Measurements from ENCODE around the gene WDFY2.
A peak's percentile ranks its signal among the peaks of the same experiment; 100 is the strongest.

The WDFY2 gene

DNA sequence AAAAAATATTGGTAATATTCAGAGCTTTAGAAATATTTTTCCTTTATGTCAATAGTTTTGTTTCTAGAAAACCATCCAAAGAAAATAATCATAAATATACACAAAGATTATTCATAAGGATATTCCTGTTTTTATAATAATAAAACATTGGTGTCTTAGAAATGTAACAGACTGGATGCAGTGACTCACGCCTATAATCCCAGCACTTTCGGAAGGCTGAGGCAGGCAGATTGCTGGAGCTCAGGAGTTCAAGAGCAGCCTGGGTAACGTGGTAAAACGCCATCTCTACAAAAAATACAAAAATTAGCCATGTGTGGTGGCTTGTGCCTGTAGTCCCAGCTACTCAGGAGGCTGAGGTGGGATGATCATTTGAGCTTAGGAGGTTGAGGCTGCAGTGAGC is 112.9 kb downstream of the WDFY2 start:
- DNase-seq (ENCODE audit: low spot score): no peak

DNA sequence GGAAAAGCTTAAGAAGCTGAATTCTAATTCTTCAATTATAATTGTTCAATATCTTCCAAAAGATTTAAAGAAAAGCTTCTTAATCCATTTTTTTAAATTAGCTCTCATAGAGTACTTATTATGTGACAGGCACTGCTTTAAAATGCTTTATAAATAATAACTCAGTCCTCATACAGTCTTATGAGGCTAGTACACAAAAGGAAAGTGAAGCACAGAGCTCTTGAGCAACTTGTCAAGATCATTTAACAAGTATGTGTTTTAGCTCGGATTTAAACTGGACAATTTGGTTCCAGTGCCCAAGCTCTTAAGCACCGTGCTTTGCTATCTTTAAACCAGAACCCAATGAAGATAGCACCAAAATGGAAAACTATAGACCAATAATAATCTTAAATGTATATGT is 113.6 kb downstream of the WDFY2 start:
- no peak for DNase-seq (ENCODE audit: low spot score)

DNA sequence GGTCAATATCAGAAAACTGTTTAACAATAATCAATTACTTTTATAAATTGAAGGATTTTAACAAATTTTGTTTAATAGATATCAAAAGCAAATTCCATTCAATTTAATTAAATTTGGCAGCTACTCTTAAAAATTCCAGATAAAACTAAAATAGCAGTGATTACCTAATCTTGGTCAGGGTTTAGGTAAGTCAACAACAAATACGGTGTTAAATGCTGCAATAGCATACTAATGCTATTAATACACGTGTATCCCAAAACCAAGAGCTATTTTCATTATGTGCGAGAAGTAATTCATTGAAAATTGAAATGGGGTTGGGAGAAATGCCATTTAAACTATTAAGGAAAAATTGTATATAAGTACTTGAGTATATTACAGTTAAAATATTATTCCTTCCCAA is 114.1 kb downstream of the WDFY2 start:
- DNase-seq (ENCODE audit: low spot score): no peak

DNA sequence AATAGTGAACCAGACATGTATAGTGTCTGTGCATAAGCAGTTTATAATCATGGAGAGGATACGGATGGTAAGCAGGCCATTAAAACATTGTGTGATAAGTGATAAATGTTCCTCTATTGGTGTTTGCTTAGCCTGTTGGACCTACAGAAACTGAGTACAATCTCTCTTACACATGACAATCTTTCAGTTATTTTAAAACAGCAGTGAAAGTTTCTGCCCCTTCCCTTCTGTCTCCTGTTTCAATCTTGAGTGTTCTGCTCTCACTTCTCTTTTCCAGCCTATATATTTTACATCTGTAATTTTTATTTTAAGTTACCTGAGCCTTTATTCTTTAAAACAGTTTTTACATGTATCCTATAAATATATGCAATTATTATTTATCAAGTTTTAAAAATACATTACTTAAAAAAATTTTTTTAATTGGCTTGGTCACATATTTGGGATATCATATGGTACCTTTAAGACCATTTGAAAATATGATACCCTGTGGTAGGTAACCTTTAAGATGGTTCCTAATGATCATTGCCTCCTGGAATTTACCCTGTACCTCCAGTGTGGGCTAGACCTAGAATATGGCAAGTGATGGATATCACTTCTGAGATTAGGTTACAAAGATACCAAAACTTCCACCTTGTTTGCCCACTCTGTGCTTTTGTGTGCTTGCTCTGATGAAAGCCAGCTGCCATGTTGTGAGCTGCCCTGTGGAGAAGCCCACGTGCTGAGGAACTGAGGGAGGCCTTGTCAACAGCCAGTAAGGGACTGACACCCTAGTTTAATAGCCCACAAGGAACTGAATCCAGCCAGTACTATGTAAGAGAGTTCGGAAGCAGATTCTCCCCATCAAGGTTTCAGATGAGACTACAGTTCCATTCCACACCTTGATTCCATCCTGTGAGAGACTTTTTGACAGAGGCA is 120.4 kb downstream of the WDFY2 start:
- no peak for DNase-seq (ENCODE audit: low spot score)

DNA sequence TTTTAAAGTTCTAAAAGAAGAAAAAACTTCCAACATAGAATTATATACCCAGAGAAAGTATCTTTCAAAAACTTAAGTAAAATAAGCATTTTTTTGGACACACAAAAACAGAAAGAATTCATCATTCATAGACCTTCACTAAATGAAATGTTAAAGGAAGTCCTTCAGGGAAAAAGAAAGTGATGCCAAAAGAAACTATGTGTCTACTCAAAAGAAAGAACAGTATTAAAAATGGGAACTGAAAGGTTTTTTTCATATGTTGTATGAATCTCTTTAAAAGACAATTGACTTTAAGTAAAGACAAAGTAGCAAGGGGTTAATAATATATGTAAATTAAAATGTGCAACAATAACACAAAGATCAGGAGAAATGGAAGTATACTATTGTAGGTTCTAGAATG is 123.2 kb downstream of the WDFY2 start:
- no peak for DNase-seq (ENCODE audit: low spot score)

DNA sequence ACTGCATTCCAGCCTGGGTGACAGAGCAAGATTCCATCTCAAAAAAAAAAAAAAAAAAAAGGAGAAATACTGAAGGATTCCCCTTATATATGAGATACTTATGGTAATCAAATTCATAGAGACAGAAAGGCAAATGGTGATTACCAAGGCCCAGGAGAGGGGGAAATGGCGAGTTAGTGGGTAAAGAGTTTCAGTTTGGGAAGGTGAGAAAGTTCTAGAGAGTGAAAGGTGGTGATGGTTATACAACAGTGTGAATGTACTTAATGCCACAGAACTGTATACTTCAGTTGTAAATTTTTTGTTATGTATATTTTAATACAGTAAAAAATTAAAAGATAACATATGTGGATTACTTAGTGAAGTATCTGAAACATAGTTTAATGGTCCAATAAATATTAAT is 129.5 kb downstream of the WDFY2 start:
- DNase-seq (ENCODE audit: low spot score): no peak

DNA sequence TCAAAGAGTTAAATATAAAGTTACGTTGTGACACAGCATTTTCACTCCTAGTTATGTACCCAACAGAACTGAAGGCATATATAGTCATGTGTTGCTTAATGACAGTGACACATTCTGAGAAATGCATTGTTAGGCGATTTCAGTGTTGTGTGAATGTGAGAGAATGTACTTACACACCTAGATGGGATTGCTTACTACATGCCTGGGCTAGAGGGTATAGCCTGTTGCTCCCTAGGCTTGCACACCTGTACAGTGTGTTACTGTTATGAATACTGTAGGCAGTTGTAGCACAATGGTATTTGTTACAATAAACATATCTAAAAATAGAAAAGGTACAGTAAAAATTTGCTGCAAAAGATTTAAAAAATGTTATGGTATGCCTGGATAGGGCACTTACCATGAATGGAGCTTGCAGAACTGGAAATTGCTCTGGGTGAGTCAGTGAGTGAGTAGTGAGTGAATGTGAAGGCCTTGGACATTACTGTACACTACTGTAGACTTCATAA is 130.5 kb downstream of the WDFY2 start:
- no peak for DNase-seq (ENCODE audit: low spot score)

DNA sequence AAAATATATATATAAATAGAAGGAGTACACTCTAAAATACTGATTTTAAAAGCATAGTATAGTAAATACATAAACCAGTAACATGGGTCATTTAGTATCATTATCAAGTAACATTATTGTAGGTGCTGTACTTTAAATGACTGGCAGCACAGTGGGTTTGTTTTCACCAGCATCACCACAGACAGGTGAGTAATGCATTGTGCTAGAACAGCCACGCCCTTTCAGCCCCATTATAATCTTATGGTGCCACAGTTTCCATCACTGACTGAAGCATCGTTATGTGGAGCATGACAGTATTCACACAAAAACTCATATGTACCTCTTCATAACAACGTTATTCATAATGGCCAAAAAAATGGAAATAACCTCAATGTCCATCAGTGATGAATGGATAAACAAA is 131.4 kb downstream of the WDFY2 start:
- no peak for DNase-seq (ENCODE audit: low spot score)

DNA sequence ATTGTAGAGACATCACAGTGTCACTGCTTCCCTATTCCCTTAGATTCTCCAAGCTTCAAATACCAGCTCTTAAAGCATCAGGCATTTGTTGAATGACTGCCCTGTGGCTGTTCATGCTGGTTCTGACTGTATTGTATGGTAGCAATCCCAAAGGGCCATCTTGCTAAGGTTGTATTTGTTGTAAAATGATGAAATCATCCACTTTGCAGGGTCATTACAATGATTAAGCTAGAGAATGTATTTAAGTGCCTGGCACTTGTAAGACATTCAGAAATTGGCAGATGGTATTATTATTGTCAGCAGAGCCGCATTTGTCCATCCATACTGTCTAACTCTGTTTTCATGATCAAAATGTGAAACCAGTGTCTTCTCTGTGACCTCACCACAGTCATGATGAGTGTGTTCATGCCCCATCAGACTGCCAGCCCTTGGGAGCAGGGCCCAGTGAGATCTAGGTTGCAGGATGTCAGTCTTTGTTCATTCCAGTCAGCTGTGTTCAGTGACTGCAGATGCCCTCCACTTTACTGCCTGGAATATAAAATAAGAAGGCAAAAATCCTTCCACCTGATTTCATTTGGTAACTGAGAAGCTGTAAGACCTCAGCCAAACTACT is 133.6 kb downstream of the WDFY2 start:
- DNase-seq (ENCODE audit: low spot score): no peak

DNA sequence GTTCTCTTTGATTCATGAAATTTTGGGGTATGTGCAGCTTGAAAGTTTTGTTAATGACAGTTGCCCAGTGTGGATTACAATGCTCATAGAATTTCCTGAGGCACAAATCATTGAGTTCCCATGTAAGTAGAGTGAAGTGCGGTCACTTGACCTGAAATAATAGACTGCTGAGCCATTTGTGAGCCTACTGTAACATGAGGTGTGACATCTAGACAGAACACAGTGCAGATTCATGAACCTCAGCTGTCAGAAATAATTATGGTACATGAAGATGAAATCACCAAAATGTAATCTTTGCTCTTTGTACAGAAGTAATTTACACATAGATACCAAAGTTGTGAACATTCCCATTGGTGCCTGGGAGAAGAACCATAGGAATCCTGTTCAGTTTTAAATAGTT is 135.1 kb downstream of the WDFY2 start:
- DNase-seq (ENCODE audit: low spot score): no peak

DNA sequence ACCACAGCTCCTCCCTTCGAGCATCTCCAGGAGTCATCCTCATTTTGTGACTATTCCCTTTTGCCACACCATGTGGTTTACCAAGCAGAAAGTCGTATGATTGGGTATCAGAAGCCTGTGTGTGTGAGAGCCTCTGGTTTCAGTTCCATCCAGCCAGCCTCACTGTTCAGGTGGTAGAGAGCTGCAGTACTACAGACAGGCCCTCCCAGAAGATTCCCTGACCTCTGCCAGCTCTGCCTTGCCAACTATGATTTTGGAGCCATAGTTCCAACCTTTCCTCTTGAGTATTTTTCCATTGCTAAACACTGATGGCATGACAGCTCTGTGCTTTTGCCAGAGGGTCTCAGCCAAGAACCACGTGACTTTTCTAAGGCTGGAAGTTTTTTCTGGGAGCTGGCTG is 137.2 kb downstream of the WDFY2 start:
- no peak for DNase-seq (ENCODE audit: low spot score)

DNA sequence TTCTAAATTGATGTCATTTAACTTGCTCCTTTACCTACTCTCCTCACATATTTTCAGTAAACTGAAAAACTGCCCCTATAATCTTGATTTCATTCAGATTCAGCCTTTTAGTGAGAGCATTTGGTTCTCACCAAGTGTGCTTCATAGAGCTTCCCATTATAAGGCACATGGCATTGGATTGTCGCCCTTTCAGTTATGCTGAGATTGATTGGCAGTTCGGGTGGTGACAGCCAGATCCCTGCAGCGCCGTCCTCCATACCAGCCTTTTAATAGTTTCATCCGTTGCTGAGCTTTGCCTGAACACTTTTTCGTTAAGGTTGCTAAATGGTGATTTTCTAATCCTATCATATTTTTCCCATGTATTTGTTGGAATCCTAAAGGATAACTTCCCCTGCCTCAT is 139.3 kb downstream of the WDFY2 start:
- DNase-seq (ENCODE audit: low spot score): no peak

DNA sequence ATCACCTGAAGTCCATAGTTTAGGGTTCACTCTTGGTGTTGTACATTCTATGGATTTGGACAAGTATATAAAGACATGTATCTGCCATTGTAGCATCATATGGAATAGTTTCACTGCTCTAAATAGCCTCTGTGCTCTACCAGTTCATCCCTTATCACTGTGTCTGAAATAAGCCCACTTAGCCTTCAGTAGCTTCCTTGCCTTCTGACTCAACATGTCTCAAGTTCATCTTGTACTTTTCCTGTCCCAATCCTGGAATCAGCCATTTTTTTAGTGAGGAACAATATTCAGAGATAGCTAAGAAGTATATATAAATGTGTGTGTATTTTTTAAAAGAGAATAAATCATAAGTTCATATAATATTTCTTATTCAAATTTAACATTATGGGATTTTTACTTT is 140.5 kb downstream of the WDFY2 start:
- no peak for DNase-seq (ENCODE audit: low spot score)

DNA sequence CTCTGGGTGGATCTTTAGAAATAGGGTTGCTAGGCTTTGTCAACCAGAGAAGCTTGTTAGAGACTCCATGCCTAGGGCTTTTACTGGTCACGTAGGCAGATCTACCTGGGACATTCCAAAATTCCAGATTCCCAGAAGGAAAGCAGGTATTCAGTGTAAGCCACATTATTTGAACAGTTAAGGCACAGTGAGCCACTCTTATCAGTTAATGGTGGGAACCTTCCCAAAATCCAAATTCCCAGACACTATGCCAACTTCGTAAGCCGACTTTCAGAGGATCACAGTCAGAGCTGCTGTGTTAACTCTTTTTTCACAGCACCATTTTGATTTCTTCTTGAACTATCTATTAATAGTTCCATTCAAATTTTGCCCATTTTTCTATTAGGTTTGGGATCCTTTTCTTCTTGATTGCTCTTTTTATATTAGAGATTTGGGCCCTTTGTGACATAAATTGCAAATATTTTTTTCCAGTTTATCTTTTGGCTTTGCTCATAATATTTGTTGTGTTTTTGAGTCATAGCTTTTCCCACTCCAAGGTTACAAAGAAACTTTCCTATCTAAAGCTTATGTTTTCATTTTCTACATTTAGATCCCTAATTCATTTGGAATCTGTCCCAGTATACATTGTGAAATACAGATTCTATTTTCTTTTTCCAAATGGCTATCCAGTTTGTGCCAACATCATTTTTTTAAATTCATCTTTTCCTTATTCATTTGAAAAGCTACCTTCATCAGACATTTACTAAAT is 142.4 kb downstream of the WDFY2 start:
- DNase-seq (ENCODE audit: low spot score): no peak

DNA sequence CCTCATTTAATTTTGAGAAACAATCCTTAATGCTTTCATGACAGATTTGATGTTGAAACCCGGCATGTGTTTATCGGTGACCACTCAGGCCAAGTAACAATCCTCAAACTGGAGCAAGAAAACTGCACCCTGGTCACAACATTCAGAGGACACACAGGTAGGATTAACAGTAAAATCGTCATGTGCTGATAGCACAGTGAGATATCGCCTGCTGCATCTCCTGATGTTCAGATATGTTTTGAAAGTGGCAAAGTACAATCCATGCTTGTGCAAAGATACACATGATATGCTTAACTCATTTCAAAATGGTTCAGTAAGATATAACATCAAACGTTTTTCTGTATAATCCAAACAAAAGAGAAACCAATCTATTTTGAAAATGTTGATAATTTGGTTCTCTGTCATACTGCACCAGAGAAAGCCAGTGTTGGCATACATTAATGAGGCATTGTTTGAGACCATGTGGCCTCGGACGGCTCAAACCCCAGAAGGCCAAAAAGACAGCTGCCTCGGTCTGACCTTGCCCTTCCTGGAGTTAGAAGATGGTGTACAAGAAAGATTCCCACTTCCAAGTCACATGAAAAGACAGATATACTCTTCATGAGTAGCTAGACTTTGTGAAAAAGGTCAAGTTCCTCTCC is 143.5 kb downstream of the WDFY2 start:
- DNase-seq (ENCODE audit: low spot score): no peak

DNA sequence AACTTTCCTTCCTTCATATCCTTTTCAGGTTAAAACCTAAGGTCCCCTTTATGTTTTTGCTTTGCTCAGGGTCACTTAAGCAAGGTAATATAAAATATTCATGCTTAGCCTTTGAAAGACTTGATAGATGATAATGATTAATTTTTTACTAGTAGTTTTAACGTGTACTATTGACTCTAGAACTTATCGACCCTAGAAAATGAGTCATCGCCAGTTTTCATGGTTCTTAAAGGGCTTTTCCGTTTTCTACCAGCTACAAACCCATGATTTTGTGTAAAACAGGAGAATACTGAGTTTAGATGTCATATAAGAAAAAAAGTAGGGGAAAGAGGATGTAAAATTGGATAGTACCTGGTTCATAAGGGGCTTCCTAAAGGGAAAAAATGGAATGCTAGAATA is 144.0 kb downstream of the WDFY2 start:
- no peak for DNase-seq (ENCODE audit: low spot score)

DNA sequence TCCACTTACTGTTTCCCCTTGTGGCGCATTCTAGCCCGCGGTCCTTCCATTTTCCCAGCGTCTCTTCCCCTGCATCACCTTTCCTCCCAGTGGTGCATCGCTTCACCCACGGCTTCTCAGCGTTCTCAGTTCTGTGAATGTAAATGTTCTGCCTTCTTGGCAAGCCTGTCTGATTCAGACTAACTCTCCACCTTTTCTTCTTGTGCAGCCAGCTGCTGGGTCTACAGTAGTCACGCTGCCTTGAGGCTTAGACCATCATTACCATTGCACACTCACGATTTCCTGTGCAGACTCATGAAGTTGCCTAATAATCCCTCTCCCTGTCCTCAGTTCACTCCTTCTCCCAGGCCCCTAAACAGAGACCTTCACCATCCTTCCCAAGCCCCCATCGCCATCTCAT is 144.7 kb downstream of the WDFY2 start:
- no peak for DNase-seq (ENCODE audit: low spot score)

DNA sequence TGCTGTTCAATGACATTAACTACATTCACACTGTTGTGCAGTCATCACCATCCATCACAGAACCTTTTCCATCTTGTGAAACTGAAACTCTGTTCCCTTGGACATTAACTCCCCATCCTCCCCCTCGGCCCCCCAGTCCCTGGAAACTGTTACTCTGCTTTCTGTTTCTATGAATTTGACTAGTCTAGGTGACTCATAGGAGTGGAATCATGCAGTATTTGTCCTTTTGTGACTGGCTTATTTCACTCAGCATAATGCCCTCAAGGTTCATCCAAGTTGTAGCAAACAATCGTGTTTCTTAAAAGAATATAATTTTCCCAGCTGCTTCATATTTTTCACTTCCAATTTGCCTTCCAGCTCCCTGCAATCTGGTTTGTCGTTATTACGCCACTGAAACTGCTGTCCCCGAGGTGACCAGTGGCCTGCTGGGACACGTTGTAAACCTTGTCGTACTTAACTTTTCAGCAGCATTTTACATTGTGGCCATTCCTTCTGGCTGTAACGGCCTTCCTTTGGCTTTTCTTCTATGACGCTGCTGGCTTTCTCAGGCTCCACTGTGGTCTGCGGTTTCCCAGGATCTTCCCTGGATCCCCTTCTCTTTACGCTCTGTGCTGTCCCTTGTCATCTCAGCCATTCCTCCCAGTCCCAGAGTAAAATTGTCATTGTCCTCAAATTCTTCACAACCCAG is 145.7 kb downstream of the WDFY2 start:
- DNase-seq (ENCODE audit: low spot score): no peak

DNA sequence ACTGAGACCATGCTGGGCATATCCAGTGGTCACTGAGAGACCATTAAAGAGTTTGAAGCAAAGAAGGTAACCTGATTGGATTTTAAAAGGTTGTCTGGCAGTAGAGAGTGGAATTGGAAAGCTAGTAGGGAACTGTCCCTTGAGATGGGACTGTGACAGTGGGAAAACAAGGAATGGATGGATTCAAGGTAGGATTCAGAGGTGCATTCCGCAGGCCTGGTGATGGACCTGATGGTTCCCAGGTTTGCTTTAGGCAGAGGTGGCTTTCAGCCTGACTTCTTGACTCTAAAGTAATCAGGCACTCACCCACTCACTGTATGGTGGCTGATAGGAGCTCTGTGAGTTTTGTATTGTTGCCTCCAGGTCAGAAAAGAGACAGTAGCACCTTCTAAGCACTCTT is 146.7 kb downstream of the WDFY2 start:
- DNase-seq (ENCODE audit: low spot score): no peak

DNA sequence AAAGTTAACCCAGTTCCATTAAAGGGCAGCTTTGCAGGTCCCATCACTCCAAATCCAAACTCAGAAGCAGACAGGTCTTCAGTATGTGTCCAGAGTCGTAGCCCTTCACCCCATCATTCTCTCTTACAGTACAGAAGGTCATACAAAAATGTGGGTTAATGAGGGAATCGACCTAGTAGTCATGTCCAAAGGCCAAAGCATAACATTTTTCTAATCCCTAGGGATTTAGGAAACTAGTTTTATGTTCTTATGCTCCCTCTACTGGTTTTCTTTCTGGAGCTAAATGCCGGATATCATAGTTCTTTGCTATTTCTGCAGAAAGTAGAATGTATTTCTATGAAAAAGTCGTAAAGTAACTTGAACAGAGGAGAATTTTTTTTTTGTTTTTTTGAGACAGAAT is 147.5 kb downstream of the WDFY2 start:
- DNase-seq (ENCODE audit: low spot score): peak; percentile 5
